Activated effector memory CD4-positive, alpha-beta T cell treated with Interleukin-2 at 50 U/mL for 16 hours (primary cell): ENCODE data around the gene CLEC16A.

Experiments
- DNase-seq: peaks from one replicate; pipeline ENCODE4 v3.0.0-alpha.2; 2020

Gene CLEC16A

DNA sequence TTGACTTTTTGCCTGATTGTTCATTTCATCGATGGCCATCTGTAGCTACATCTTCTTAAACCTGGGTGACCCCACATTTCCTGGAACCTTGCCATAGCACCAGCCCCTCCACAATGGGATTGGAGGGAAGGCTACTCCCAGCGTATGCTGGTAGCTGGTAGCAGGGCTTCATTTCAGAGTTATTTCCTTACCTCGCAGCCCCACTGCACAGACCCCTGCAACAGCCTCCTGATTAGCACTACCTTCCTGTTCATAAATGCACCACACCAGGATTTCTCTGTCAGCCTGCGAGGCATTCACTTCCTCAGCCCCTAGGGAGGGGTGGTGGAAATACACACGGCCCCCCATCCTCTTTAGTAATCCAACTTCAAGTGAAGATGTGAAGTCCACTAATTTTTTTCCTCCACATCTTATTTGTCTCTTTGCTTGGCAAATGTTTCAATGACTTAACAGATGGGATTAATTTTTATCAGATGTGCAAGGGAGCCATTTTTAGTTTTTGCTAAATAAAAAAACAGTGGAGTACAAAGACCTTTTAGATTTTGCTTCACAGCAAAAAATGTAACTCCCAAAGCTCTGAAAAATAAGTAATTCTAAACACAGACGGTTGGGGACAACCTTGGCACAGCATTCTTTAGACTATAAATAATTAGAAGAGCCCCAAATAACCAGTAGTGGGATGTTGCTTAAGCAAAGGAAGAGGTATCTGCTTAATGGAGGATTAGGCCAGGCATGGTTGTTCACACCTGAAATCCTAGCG lies 76.6 kb downstream of the CLEC16A start:
- no peak for DNase-seq

DNA sequence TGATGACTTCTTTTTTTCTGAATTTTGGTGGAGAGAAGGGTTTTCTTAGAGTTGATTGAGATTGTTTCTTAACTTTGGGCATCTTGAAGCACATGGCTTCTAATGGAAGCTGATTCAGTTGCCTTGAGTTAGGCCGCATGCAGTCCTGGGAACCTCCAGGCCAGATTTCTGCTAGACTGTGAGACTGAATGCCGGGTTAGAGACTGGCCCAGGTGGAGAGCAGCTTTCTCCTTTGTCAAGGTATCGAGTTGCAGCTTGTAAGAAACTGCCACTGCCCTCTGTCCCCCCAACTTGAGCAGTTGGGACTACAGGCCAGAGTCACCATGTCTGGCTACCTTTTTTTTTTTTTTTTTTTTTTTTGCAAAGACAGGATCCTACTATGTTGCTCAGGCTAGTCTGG lies 77.6 kb downstream of the CLEC16A start:
- DNase-seq: no peak

DNA sequence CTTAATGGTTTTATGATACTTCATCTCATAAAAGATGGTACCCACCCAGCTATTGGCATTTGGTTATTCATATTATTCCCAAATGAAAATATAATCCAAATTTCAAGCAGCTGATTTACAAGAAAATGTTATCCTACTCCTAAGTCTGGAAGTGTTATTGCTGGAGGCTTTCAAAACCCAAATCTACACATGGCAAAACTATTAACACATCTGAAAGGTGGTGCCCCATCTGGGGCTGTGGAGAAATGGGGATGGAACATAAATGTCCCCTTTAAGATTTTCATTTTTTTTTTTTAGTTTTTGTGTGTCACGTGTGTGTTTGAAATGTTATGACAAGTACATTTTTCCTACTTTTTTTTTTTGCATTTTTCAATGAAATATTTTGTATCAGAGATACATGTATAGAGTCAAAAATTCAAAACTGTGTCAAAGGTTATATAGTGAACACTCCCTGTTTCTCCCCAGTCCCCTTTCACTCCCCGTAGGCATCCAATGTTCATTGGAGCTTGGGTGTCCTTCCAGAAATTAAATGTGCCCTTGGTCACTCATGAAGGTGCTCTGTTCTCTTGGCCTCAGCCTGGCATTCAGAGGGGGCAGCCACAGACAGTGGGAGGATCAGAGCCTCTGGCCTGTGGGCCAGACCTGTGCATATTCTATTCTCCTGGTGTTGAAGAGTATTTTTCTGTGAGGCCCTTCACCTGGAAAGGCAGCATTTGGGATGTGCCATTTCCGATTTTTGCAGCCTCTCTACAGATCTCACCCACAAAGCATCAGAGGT lies 79.1 kb downstream of the CLEC16A start:
- DNase-seq: no peak

DNA sequence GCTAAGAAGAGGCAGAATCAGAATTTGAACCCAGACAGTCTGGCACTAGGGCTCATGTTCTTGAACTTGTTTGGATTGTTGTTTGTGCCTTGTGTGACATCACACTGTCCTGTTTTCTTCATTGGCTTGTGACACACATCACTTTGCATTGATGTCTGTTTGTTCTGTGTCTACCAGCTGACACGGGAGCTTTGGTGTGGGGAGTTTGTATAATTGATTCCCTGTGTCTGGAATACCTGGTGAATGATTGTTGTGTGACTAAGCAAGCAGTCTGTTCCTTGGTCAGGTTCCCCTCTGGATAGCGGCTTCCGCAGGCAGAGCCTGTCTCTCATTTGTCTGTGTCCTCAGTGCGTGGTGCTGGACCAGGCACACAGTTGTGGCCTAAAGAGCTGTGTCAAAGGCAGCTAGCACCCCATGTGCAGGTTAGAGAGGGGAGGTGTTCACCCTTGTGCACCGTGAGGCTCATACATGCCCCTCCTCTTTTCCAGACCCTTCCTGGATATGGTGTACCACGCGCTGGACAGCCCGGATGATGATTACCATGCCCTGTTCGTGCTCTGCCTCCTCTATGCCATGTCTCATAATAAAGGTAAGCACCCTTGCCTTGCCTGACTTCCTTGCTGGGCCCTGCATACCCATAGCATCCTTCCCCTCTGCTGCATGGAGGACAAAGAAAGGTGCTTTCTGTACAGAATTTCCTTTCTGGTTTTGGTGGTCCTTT lies 80.1 kb downstream of the CLEC16A start:
- DNase-seq: no peak

DNA sequence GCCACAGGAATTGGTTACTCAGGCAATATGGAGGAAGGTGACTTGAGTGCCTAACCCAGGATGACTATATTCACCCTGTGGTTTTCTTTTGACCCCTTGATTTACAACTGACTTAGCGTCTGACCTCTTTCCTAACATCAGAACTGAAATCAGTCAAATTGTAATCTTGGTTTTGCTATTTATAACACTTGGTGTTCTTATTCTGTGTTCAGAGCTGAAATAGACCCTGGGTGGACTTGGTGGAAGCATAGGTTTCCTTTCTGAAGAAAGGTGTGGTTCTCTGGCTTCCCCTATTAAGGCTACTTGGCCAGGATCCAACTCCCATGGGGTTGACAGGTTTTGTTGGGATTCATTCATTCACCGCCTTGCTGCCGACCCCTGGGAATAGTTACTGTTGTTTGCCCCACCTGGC lies 80.8 kb downstream of the CLEC16A start:
- no peak for DNase-seq

DNA sequence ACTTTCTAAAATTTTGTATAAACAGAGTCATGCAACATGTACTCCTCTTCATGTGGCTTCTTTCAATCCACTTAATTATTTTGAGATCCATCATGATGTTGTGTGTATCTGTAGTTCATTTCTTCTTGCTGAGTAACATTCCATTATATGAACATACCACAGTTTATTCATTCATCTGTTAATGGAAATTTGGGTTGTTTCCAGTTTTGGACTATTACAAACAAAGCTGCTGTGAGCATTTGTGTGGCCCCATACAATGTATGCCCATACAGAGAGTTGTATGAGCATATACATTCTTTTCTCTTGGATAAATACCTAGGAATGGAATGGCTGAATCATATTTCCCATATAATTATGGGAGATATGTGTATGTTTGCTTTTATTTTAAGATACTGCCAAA lies 85.6 kb downstream of the CLEC16A start:
- DNase-seq: no peak

DNA sequence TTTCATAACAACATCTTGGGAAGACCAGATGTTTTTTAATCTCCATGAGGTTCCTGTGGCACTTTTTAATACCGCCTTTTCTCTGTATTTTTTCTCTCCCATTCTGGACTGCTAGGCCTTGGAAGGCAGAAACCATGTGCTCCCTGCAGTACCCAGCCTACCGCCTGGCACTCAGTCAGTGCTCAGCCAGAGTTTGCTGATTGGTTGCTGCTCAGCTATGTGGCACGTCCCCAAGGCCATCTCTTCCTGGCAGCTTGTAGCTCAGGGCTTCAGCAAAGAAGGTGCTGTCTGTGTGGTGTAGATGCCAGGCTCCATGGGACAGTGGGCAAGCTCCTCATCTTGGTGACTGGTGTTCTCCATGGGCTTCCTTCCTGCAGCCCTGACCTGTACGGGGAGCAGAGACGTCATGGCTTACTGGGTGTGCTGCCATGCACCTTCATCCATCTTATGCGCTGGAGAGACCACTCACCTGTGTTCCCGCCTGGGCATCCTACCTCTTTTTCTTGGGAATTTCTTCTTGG lies 86.7 kb downstream of the CLEC16A start:
- DNase-seq: no peak

DNA sequence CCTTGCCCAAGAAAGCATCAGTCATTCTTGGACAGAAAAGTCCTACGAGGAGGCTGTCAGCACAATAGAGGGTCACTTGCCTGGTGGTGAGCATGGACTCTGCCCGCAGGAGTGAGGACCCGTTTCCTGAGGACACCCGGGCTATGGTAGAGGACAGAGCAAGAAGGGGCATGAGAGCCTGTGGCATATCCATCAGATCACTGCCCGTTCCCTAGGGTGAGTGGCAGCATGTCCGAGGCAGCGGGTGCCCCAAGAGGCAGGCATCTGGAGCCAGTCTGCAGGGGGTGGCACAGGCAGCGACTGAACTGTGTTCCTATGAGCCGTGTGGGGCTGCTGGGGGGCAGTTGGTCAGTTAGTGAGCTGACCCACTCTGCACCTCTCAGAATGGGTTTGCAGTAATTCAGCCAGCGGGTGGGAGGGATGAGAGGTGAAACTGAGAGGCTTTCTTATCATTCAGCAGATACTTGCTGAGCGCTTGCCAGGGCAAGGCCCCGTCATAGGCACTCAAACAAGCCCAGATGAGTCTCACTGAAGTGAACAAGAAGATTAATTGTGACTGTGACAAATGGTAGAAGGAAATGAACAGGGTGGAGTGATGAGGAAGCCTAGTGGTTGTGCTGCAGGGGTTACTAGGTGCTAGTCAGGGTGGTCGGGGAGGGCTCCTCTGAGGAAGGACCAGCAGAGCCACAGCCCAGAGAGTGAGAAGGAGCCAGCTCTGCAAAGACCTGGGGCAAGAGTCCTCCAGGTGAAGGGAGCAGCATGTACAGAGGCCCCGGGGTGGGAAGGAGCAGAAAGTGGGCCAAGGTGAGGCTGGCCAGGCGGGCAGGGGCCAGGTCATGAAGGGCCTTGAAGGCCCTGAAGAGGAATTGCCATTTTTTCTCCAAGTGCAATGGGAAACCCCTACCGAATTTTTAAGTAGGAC lies 87.9 kb downstream of the CLEC16A start:
- DNase-seq: no peak

DNA sequence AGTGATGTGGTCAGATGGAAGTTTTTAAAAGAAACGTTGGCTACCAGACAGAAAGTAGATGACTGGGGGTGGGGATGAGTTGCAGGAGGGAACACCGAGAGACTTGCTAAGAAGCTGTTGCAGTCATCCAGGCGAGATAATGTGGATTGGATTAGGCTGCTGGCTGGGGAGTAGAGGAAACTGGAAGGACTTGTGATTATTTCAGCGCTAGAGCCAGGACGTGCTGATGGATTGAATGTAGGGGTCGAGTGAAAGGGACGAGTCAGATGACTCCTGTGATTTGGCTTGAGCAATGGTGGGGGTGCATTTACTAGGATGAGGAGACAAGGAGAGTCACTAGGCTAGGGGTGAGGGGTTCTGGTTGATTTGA lies 88.5 kb downstream of the CLEC16A start:
- DNase-seq: no peak

DNA sequence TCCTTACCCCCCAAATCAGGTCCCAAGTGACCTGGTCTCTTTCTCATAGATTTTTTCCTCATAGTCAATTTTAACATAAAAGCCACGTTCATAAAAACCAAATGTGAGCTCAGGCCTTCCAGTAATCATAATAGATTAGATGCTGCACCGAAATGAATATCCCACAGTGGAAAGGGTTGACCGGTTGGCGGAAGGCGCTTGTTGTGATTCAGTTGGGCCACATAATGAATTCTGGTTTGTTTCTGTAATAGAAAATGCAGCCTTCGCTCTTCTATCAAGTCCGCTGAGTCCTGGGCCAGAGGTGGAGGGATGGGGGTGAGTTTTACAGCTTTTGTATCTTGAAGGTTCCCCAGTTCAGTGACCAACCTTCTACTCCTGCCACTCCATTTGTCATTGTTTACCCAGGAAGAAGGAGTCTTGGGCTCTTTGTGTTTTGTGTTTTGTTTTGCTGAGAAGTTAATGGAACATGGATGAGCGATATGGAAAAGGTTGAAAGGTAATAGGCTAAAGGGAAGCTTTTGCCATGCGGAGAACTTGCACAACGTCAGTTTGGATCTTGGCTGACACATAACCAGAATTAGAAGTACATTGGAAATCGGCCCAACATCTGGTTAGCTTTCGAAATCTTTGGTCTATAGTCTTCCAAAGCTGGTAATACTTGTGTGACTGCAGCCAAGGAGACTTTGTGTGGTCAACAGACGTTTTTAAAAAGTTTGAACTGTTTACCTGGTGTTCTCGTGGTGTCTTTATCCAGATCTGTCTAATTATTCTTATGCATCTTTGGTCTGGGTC lies 89.5 kb downstream of the CLEC16A start:
- DNase-seq: no peak

DNA sequence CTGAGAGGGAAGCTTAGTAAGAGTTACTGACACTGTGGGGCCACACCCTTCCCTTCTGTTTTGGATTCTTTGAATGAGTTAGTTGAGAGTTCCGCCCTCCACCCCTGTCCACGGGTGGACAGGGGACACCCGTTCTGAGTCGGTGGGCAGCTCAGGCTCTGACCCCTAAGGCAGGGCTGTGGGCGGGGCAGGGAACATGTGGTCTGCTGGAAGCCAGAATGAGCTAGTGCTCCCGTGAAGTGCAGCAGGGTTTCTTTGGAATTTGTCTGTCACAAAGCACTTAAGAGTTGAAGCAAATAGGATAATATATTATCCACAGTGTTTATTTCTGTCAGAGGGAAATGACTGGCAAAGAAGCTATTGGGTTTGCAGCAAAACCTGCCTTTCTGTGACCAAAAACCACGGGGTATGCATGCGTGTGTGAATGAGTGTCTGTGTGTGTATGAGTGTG lies 90.1 kb downstream of the CLEC16A start:
- DNase-seq: no peak

DNA sequence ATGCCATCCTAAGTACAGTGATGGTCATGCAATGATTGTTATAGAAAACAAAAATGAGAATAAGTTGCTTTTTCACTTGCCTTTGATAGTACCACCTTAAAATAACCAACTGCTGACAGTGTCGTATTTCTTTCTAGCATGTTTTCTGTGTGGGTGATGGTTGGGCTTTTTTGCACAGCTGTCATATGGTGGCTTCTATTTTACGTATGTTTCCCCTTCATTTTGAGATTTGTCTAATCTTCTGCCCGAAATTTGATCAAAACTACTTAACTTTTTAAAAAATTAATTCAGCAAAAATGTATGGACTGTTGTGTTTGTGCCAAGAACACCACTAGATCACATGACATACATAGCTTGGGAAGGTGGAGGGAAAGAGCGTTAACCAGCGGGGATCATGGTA lies 90.7 kb downstream of the CLEC16A start:
- DNase-seq: no peak

DNA sequence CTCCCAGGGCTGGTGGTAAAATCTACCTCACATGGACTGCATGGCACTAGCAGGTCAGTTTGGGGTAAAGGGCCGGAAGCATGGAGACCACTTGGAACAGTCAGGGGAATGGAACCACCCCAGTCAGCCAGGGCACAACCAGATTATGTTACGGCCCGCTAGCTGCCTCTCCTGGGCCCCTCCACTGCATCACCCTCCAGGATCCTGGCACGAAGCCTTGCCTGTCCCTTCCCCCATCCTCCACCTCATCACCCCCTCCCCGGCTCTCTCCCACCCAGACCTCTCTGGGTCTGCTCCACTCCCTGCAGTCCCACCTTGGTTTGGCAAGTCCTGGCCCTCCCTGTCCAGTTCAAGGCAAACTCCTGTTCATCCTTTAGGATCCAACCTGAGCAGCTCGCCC lies 91.7 kb downstream of the CLEC16A start:
- no peak for DNase-seq

DNA sequence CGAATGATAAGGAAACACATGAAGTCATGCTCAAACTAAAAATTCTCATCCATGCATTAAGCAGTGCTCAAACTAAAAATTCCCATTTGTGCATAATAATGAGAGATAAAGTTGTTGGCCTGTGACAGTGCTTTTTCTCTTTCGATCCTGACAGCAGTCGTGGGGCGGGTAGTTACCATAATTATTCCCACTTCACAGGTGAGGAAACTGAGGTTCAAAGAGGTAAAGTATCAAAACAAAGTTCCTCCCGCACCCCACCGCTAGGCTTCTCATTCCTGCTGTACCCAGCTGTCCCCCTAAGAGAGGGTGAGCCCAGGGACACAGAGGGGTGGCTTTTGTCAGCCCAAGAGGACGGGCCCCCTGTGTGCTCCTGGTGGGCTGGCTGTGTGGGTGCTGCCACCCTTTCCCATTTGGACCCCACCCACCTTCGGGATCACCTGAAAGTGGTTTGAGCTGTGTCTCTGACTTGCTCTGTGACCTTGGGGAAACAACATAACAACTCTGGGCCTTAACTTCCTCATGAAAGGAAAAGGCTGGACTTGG lies 92.6 kb downstream of the CLEC16A start:
- no peak for DNase-seq

DNA sequence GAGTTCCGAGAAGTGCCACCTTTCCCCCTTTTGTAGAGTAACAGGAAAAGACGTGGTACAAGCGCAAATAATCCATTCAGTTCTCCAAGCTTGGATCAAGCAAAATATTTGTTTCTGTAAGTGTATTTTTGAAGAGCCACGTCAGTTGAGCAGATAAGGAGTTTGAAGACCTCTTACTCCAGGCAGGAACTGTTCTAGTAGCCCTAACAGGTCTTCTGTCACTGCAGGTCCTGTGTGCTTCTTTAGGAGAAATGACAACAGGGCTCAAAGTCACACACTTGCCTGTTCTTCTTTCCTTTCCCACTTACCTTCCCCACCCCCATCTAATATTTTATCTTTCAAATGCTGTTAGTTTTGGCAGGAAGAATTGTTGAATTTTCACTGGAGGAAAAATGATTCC lies 93.9 kb downstream of the CLEC16A start:
- no peak for DNase-seq

DNA sequence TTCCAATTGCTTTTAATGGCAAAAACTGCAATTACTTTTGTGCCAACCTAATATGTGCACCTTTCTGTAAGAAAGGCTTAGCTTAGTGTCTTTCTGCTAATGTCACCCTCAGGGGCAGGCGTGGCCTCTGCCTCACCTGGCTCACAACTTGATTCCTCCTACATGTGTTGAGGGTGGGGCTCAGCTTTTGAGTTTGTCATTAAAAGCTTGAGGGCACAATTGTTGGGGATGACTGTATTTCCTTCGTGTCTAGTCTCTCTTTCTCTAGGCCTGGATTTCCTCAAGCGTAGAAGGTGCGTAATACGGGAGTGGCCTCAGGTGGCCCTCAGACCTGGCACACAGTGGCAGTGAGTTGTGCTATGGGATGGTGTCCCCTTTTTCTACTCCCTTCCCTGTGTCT lies 94.4 kb downstream of the CLEC16A start:
- DNase-seq: no peak

DNA sequence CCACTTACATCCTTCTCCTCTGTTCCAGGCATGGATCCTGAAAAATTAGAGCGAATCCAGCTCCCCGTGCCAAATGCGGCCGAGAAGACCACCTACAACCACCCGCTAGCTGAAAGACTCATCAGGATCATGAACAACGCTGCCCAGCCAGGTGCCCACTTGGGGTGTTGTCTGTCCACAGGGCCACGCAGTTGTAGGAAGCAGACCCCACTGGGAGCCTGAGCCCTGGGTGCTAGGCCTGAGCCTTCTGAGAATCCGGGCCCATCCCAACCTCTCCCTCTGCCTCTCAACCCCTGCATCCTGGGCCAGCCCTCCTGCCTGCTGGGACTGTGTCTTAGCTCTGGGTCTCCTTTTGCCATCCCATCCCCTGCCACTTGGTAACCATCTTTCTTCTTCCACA lies 95.4 kb downstream of the CLEC16A start:
- DNase-seq: no peak

DNA sequence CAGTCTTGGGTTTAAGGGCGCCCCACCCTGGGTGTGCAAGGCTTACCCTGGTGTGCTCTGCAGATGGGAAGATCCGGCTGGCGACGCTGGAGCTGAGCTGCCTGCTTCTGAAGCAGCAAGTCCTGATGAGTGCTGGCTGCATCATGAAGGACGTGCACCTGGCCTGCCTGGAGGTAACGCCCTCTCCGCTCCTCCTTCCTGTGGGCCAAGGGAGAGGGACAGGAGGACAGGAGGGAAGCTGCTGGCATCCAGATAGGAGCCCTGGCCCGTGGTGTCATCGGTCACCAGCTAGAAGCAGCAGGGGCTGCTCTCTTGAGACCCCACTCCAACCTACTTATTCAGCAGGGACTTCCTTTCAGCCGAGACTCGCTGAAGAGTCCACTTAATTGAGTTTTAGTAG lies 97.8 kb downstream of the CLEC16A start:
- DNase-seq: no peak

DNA sequence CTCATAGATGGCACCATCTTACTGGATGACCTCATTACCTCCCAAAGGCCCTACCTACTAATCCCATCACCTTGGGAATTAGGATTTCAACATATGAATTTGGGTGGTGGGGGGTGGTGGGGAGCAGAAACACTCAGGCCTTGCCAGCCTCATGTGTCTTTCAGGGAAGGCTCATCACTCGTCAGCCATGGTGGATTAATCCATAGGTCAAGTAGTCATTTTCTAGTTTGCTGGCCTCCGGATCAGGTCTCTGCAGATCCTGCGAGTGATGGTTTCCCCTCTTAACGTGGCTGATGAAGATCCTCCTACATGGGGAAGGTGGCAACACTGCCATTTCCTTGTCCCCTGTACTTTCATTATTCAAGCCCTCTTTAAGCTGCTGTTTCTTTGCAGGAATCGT lies 101.1 kb downstream of the CLEC16A start:
- DNase-seq: no peak

DNA sequence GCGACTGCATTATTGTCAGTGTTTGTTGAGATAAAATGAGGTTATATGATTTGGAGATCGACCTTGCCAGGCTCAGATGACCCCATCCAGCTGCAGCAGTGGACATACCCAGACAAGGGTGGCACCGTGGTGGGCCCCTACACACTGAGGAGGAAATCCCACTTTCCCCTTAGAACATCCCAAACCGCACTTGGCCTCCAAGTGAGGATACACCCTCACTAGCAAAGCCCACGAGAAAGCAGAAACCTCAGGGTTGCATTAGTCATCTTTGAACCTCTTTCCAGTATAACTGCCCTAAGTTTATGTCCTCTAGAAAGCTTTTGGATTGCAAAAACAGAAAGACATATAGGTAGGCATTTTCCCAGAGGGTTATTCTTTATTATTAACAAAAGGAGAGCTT lies 101.5 kb downstream of the CLEC16A start:
- DNase-seq: no peak

DNA sequence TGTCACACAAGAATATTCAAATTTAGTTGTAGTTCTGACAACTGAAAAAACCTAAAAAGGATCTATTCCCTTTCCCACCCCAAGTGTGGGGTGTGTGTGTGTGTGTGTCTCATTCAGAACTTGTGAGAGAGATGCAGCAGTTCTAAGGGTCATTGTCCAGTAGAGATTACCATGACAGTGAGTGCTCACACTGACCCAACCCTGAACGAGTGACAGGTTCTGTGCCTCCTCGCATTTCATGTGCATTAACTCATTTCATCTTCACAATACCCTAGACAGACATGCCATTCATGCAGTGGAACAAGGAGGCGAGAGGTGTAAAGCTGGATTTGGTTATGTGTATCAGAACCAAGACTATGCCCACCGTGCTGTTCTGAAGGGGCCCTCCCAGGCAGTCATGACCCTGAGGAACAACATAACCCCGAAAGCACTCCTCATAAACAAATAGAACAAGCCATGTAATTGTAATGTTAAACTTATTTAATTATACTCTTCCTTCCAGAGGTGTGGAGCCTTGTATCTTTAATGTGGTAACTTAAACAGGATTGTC lies 102.1 kb downstream of the CLEC16A start:
- DNase-seq: no peak
